CD4-positive, alpha-beta T cell (primary cell): ENCODE data around the gene HIBCH. TPM values are rescaled to one million over a fixed set of nuclear protein-coding genes. Genes with fewer than 3 reads are reported as not detected.
"Not testable (repeated sequence)": the region's sequence is repeated elsewhere in the genome, so short reads cannot be mapped to it uniquely, and the experiment has no call there.

Experiments
- ATAC-seq: fragments of 200-7000 bp; cut with Tn5 transposase; one replicate; pipeline ENCODE4 v1.10.0; 2022; ENCODE audit warnings: mild to moderate bottlenecking; ENCODE audit not compliant: poor library complexity
- CTCF ChIA-PET: fragments of 350-600 bp; sonication (Branson Sonifier 250); formaldehyde crosslinking; loops from one replicate; lab custom pipeline; 2021; ENCODE audit warnings: antibody characterized with exemption, inconsistent platforms; lab: Charles Lee
- POLR2A ChIA-PET: fragments of 350-600 bp; sonication (Branson Sonifier 250); formaldehyde crosslinking; loops from one replicate; lab custom pipeline; 2021; ENCODE audit warnings: antibody characterized with exemption, inconsistent platforms; lab: Charles Lee
- DNase-seq, 14 experiments: peaks; one replicate each; pipeline ENCODE4 v3.0.0-alpha.2; 2013 to 2020; ENCODE audit warnings: mixed read lengths in 2 of 14
- H3K27ac ChIP-seq, 2 donors: one replicate each; pipeline versions ENCODE4 v1.5.1 to v1.7.0; 2013; ENCODE audit warnings: low read length in 2 of 2, low read depth in 1 of 2, mild to moderate bottlenecking in 1 of 2
- H3K27me3 ChIP-seq, 2 experiments: 1 replicate in 1 of 2; 2 replicates in 1 of 2; pipeline versions ENCODE4 v1.6.1 to v1.7.0; 2013; ENCODE audit warnings: low read length in 2 of 2, control low read depth in 1 of 2, mild to moderate bottlenecking in 1 of 2, moderate library complexity in 1 of 2; ENCODE audit not compliant: insufficient read depth in 2 of 2, control insufficient read depth in 1 of 2
- H3K36me3 ChIP-seq: one replicate; pipeline ENCODE4 v1.6.1; 2013; ENCODE audit warnings: low read length, control low read depth; ENCODE audit not compliant: insufficient read depth
- H3K4me1 ChIP-seq: one replicate; pipeline ENCODE4 v1.6.1; 2013; ENCODE audit warnings: low read length, control low read depth; ENCODE audit not compliant: insufficient read depth
- H3K4me3 ChIP-seq: one replicate; pipeline ENCODE4 v1.5.1; 2013; ENCODE audit warnings: mild to moderate bottlenecking, low read length, moderate library complexity
- H3K9me3 ChIP-seq, 2 experiments: 1 replicate in 1 of 2; 2 replicates in 1 of 2; pipeline versions ENCODE4 v1.6.1 to v1.7.0; 2013; ENCODE audit warnings: low read length in 2 of 2, mild to moderate bottlenecking in 2 of 2, control low read depth in 1 of 2, moderate library complexity in 1 of 2; ENCODE audit not compliant: control insufficient read depth in 1 of 2, insufficient read depth in 1 of 2
- H3K27ac Mint-ChIP-seq: one replicate; pipeline ENCODE4 v1.8.0; 2020; ENCODE audit warnings: mixed read lengths
- H3K27me3 Mint-ChIP-seq: one replicate; pipeline ENCODE4 v1.8.0; 2021; ENCODE audit warnings: mixed read lengths
- H3K36me3 Mint-ChIP-seq: one replicate; pipeline ENCODE4 v1.8.0; 2021; ENCODE audit warnings: low read depth, mixed read lengths
- H3K4me1 Mint-ChIP-seq: one replicate; pipeline ENCODE4 v1.8.0; 2021; ENCODE audit warnings: low read depth, mixed read lengths
- H3K4me3 Mint-ChIP-seq: one replicate; pipeline ENCODE4 v1.8.0; 2020; ENCODE audit warnings: mild to moderate bottlenecking, mixed read lengths
- H3K9me3 Mint-ChIP-seq: one replicate; pipeline ENCODE4 v1.8.0; 2020; ENCODE audit warnings: mixed read lengths
- intact Hi-C, 2 experiments: fragments of 100-400 bp; cut with DNase I in 1 of 2; cut with micrococcal nuclease in 1 of 2; formaldehyde crosslinking; loops; one replicate each; pipeline versions ENCODE4 v1.15.1 to v1.9.0; 2023 to 2025; cut with DNase I, micrococcal nuclease
- total RNA-seq, 174 experiments: library from RNA in 2 of 174; stranded (reverse) in 2 of 174; gene quantifications; one replicate each; pipeline ENCODE4 v1.2.3 and lab custom pipeline; 2021 to 2026
- TF ChIP-seq, protein P1 (sequence below): fragments of 200-600 bp; IDR thresholded peaks from one replicate; pipeline ENCODE4 v1.8.0; 2022; ENCODE audit warnings: antibody characterized with exemption, mild to moderate bottlenecking

HIBCH gene
- total RNA-seq, 2 experiments from 2014 or later, result 3.5 to 7.1 TPM

DNA sequence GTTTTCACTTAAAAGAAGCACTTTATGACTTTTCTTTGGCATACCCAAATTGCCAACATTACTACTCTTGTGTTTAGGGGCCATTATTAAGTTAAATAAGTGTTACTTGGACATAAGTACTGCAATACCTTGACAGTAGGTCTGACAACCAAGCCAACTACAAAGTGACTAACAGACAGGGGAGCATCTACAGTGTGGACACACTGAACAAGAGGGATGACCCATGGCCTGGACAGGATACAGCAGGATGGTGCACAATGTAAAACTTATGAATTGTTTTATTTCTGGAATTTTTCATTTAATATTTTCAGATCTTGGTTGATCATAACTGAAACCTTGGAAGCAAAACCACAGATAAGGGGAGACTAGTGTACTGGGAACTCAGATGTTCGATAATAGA, 19.8 kb upstream of the HIBCH start:
- H3K4me3 Mint-ChIP-seq, result no peak overlapping the region
- H3K27ac Mint-ChIP-seq, result no peak overlapping the region
- CTCF ChIA-PET, result interaction anchor here (1.0 to 1.3 kb wide), 2 partner anchors 9 to 30 kb away, joined by 3 to 4 read pairs; no protein-coding TSS in a partner anchor
- ATAC-seq, result no peak
- H3K27ac ChIP-seq, result no peak overlapping the region
- no peaks in the 10 kb centered on the region for H3K9me3 ChIP-seq
- H3K36me3 Mint-ChIP-seq, result no peaks in the 10 kb centered on the region
- peaks cover 3% of the 10 kb centered on the region for H3K4me1 Mint-ChIP-seq
- H3K4me1 ChIP-seq, result peaks cover 8% of the 10 kb centered on the region
- H3K36me3 ChIP-seq, result no peaks in the 10 kb centered on the region
- TF ChIP-seq, protein P1, sequence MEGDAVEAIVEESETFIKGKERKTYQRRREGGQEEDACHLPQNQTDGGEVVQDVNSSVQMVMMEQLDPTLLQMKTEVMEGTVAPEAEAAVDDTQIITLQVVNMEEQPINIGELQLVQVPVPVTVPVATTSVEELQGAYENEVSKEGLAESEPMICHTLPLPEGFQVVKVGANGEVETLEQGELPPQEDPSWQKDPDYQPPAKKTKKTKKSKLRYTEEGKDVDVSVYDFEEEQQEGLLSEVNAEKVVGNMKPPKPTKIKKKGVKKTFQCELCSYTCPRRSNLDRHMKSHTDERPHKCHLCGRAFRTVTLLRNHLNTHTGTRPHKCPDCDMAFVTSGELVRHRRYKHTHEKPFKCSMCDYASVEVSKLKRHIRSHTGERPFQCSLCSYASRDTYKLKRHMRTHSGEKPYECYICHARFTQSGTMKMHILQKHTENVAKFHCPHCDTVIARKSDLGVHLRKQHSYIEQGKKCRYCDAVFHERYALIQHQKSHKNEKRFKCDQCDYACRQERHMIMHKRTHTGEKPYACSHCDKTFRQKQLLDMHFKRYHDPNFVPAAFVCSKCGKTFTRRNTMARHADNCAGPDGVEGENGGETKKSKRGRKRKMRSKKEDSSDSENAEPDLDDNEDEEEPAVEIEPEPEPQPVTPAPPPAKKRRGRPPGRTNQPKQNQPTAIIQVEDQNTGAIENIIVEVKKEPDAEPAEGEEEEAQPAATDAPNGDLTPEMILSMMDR, result no peak
- H3K9me3 Mint-ChIP-seq, result no peaks in the 10 kb centered on the region
- DNase-seq, result no peak
- H3K27me3 Mint-ChIP-seq, result peaks cover 2% of the 10 kb centered on the region
- H3K4me3 ChIP-seq, result no peak overlapping the region
- POLR2A ChIA-PET, result no interaction called here
- no peaks in the 10 kb centered on the region for H3K27me3 ChIP-seq
- intact Hi-C loops, result no loop called here

DNA sequence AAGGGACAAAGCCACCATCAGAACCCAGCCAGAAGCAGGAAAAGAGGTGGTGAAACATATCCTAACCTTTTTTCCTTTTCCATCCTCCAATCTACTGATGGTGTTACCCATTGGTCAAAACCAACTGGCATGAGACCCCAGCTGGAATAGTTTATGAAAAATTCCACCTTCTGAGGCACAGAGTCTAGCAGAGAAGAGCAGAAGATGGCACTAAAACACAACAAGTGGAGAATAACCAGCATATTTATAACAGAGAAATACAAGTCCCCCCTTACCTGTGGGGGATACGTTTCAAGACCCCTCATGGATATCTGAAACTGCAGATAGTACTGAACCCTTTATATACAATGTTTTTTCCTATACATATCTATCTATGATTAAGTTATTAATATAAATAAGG, 18.8 kb upstream of the HIBCH start:
- no peaks in the 10 kb centered on the region for H3K36me3 ChIP-seq
- no peak overlapping the region for H3K4me3 Mint-ChIP-seq
- ChIA-PET CTCF (interaction anchor here (0.9 to 1.3 kb wide), 3 partner anchors 8 to 478 kb away, joined by 3 to 4 read pairs (median 3); no protein-coding TSS in a partner anchor), POLR2A (no interaction called here)
- no peaks in the 10 kb centered on the region for H3K36me3 Mint-ChIP-seq
- peaks cover 4% of the 10 kb centered on the region for H3K4me1 ChIP-seq
- TF ChIP-seq, protein P1, result peak; percentile 40
- intact Hi-C loops, result no loop called here
- H3K9me3 Mint-ChIP-seq, result no peaks in the 10 kb centered on the region
- H3K27me3 Mint-ChIP-seq, result no peaks in the 10 kb centered on the region
- no peak for ATAC-seq
- no peak overlapping the region for H3K4me3 ChIP-seq
- H3K9me3 ChIP-seq, result no peaks in the 10 kb centered on the region
- H3K27ac Mint-ChIP-seq, result no peak overlapping the region
- H3K27me3 ChIP-seq, result no peaks in the 10 kb centered on the region
- no peak overlapping the region for H3K27ac ChIP-seq
- DNase-seq, result no peak
- no peaks in the 10 kb centered on the region for H3K4me1 Mint-ChIP-seq

DNA sequence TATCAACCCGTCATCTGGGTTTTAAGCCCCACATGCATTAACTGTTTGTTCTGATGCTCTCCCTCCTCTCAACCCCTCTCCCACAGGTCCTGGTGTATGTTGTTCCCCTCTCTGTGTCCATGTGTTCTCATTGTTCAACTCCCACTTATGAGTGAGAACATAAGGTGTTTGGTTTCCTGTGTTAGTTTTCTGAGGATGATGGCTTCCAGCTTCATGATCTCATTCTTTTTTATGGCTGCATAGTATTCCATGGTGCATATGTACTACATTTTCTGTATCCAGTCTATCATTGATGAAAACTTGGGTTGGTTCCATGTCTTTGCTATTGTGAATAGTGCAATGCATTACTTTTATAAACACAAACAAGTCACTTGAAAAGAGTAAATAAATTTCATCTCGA, 16.8 kb upstream of the HIBCH start:
- DNase-seq (no peak), ATAC-seq (no peak)
- Histone ChIP-seq H3K27ac (no peak overlapping the region), H3K9me3 (no peaks in the 10 kb centered on the region), H3K27me3 (no peaks in the 10 kb centered on the region), H3K4me3 (no peak overlapping the region), H3K36me3 (no peaks in the 10 kb centered on the region), H3K4me1 (no peaks in the 10 kb centered on the region)
- no peaks in the 10 kb centered on the region for H3K9me3 Mint-ChIP-seq
- ChIA-PET POLR2A (no interaction called here), CTCF (no interaction called here)
- H3K27ac Mint-ChIP-seq, result no peak overlapping the region
- intact Hi-C loops, result no loop called here
- no peaks in the 10 kb centered on the region for H3K27me3 Mint-ChIP-seq
- H3K4me3 Mint-ChIP-seq, result no peak overlapping the region
- H3K4me1 Mint-ChIP-seq, result no peaks in the 10 kb centered on the region
- TF ChIP-seq, protein P1, result no peak
- H3K36me3 Mint-ChIP-seq, result no peaks in the 10 kb centered on the region

DNA sequence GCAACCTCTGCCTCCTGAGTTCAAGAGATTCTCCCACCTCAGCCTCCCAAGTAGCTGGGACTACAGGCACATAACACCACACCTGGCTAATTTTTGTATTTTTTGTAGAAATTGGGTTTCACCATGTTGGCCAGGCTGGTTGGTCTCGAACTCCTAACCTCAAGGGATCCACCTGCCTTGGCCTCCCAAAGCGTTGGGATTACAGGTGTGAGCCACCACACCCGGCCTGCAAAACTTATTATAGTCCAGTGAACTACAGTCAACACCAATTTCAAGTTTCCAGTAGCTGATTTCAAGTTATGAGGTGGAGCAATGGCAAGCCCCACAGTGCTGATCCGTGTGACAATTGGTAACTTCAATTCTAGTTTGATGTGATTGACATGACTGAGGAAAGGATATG, 16.0 kb upstream of the HIBCH start:
- H3K27me3 Mint-ChIP-seq, H3K9me3 Mint-ChIP-seq, H3K4me1 Mint-ChIP-seq, H3K27me3 ChIP-seq, H3K4me1 ChIP-seq, H3K36me3 ChIP-seq, H3K4me3 Mint-ChIP-seq, H3K9me3 ChIP-seq, POLR2A ChIA-PET, H3K4me3 ChIP-seq, CTCF ChIA-PET, H3K36me3 Mint-ChIP-seq, H3K27ac Mint-ChIP-seq, DNase-seq, ATAC-seq, H3K27ac ChIP-seq, intact Hi-C loops: not testable (repeated sequence)
